Lung microvascular endothelial cell (primary cell): ENCODE measurements around the gene LHX5. TPM values are rescaled to one million over a fixed set of nuclear protein-coding genes. Genes with fewer than 3 reads are reported as not detected.
A peak's percentile ranks its signal among the peaks of the same experiment; 100 is the strongest.

ENCODE experiments used
- DNase-seq, 2 donors: peaks; one replicate each; pipeline versions ENCODE4 v3.0.0 to v3.0.0-alpha.2; 2010; ENCODE audit warnings: low read depth in 2 of 2
- total RNA-seq: library from RNA; depleted of rRNA; stranded (reverse); fragments of >200 nt; gene quantifications from 2 replicates; pipeline ENCODE4 v1.2.1, GENCODE V29; 2014

LHX5 gene
- total RNA-seq, 1 donor from 2014 or later = not detected

GRCh38 chr12:113466454-113467141 lies 5.1 kb downstream of the LHX5 start:
- no peak for DNase-seq

- DNase-seq = no peak
Observed at GRCh38 chr12:113465808-113466453, 5.7 kb downstream of the LHX5 start.

DNA sequence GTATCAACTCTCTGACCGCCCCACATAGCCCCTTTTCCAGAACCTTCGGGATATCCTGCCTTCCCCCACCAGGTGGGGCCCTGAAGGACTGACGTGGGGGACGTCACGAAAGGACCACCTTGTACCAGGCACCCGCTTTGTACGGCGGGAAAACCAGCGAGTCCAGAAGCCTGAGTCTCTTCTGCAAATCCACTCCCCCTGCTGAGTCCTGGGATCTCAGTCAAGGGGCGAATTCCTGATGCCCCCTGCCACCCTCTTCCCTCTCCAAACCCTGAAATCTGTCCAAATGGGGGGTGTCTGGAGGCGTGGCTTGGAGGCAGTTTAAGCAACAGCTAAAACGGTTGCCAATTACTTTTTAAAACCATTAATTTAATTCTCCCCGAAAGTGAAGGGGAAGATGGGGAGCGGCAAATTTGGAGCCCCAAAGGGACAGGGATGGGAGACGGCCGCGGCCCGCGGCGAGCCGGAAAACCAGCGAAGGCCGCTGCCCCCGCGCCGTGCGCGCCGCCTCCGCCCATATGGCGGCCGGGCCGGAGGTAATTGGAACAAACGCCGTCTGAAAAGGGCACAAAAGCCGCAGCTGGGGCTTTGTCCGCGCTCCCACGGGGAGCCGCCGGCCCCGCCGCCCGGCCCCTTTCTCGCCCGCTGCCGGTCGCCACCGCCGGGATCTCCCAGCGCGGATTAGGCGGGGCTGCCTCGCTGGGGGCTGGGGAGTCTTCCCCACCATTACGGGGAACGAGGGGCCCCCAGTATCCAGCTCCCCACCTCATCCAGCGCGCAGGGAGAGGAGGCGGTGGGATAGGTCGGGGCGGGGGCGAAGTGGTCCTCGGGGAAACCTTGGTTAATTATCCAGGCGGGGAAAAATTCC lies 6.6 kb downstream of the LHX5 start:
- DNase-seq = no peak

DNA sequence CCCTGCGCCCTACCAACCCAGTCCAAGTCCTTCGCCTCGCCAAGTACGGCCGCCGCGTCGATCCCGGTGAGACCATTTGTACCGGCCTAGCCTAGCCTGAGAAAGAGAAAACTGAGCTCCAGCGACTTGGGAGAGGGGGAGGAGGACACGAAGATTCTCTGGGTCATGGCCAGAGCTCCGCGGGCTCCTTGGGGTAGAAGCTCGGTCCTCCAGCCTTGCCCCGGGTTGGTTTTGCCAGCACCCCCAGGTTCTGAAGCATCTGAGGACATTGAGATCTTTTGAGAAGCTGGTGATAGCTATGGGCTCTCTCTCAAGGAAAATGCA lies 7.3 kb downstream of the LHX5 start:
- DNase-seq = no peak

- DNase-seq = no peak
Observed at GRCh38 chr12:113463746-113464451, 7.8 kb downstream of the LHX5 start.

GRCh38 chr12:113462998-113463745 lies 8.5 kb downstream of the LHX5 start:
- no peak for DNase-seq

DNA sequence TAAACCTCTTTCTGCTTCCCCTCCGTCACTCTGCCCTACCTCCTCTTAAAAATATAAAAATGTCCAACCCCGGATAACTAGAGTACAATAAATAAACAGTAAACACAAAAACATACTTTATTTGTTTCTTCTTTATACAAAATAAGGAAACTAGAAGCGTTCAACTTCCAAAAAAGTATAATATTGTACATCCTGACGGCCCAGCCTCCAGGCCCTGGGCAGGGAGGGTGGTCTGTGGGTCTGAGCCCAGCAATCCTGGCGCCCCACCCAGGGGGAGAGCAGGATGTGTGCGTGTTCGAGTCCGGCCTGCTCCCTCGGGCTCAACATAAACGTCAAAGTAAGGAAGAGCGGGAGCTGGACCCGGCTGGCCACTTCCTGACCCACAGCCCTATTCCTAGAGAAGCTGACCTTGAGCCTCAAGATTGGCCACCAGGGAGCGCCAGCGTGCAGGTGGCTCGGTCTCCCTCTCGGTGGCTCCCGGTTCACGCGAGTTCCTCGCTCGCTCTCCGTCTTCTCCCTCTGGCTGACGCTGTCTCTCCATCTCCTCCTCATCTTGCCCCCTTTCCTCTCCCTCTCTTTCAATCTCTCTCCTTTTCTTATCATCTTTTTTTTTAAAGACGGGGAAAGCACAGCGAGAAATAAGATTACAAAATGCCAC lies 9.4 kb downstream of the LHX5 start:
- peak; percentile 70 to 83 for DNase-seq

DNA sequence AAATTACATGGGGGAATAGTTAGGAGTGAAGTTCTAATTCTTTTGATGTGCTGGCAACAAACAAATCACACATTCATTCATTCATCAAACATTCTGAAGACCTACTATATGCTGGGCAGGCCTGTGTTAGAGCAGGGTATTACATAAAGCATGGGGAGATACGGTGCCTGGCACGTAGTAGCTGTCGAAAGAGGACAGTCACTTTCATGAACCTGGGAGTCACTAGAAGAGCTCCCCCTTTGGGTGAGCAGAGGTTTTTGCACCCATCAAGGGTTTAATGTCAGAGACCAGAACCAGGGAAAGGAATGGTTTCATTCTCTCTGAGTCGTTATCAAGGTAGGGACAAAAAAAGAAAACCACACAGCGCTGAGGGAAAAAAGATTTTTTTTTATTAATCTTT lies 10.0 kb downstream of the LHX5 start:
- peak; percentile 38 to 50 for DNase-seq

DNA sequence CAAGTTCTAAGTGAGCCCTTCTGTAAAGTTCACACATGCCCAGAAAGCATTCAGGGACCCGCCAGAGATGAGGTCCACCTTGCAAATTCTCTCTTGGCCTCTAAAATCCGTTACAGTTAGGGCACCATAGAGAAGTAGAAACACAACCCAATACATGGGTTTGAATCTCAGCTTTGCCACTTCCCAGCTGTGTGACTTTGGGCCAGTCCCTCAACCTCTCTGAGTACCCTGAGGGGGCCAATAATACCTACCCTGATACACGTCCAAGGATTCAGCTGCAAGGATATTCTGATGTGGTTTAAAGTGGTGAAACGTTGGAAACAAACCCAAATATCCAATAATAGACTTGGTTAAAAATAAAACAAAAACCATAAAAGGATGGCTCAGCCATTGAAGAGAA lies 11.7 kb downstream of the LHX5 start:
- no peak for DNase-seq

DNA sequence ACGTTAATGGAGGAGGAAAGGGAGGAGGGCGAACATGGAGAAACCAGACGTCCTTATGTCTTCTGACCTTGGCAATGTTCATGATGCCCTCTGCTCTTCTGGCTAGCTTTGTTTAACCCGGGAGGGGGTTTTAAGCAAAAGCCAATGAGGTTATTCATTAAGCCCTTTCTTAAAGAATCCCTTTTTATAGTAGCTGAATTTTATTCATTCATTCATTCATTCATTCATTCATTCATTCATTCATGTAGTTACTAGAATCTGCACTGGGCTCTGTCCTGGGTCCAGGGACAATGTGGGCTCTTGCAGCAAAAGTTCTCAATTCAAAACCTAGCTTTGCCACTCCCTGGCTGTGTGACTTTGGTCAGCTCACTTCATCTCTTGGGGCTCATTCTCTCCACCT lies 14.0 kb downstream of the LHX5 start:
- DNase-seq = no peak

DNA sequence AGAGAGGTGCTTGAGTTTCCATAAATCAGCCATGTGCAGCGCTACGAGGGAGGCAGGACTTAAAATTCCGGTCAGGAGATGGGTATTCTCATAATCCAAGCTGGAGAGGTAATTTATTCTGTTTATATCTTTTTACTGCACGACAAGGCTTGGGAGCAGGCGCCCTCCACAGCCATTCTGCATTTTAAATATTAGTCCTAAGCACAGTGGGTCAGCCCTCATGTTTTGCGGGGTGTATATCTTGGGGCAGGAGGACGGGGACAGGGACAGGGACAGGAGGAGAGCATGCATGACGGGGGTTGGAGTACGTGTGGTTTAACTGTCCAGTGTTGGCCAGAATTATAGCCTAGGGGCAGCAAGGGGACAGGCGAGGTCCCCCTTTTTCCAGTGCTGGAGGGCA lies 14.5 kb downstream of the LHX5 start:
- DNase-seq = no peak

- no peak for DNase-seq
Observed at GRCh38 chr12:113456761-113457160, 14.9 kb downstream of the LHX5 start.

DNA sequence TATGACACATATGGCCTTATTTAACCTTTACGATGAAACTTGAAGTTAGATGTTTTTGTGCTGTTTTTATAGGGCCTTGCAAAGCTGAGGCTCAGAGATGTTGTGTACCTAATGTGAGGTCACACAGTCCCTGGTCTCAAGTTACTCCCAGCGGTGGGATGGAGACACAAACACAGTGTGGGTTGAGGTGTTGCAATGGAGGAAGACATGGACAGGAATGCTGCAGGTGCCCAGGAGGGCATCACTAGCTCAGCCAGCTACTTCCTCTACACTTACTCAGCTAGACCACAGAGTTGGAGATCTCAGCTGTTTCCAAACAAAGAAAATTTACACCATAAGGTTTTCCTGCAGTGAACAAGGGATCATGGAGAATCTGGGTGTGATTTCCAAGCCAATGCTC lies 15.5 kb downstream of the LHX5 start:
- no peak for DNase-seq

GRCh38 chr12:113453330-113453729 lies 18.3 kb downstream of the LHX5 start:
- no peak for DNase-seq

- no peak for DNase-seq
Observed at GRCh38 chr12:113452458-113452857, 19.2 kb downstream of the LHX5 start.

- no peak for DNase-seq
Observed at GRCh38 chr12:113449839-113450238, 21.8 kb downstream of the LHX5 start.

DNA sequence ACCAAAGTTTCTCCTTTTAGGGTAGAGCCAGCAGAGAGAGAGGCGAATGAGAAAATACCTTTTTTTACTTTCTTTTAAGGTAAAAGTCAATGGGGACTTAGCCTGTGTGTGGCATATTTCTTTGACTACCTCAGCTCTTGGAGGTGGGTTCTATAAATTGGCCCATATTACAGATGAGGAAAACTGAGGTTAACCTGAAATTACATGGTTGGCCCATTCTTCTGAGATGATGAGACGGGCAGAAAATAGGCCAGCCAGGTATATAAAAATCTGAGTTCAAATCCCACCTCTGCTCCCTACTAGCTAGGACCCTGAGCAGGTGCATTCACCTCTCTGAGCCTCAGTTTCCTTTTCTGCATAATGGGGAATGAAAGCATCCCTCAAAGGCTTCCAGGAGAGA lies 22.4 kb downstream of the LHX5 start:
- no peak for DNase-seq

- DNase-seq = no peak
Observed at GRCh38 chr12:113448873-113449272, 22.8 kb downstream of the LHX5 start.

DNA sequence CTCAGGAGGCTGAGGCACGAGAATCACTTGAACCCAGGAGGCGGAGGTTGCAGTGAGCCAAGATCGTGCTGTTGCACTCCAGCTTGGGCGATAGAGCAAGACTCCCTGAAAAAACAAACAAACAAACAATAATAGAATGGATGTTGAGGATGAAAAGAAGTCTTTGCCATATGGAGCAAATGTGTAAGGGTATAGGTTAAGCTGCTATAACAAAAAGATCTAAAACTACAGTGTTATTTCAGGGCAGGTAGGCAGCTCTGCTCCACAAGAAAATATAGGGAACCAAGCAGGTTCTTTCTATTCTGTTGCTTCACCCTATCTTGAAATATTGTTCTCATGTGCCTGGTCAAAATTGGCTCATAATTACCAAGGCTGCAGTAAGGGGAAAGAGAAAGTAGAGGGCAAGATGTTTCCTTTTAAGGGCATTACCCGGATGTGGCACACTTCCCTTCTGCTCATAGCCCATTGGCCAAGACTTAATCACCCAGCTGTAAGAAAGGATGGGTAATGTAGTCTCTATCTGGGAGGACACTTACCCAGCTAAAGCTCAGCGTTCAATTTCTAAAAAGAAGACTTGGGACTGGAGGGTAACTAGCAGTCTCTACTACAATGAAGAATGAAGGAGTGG lies 26.0 kb downstream of the LHX5 start:
- peak in 1 of 2 donors; percentile 48 for DNase-seq

DNA sequence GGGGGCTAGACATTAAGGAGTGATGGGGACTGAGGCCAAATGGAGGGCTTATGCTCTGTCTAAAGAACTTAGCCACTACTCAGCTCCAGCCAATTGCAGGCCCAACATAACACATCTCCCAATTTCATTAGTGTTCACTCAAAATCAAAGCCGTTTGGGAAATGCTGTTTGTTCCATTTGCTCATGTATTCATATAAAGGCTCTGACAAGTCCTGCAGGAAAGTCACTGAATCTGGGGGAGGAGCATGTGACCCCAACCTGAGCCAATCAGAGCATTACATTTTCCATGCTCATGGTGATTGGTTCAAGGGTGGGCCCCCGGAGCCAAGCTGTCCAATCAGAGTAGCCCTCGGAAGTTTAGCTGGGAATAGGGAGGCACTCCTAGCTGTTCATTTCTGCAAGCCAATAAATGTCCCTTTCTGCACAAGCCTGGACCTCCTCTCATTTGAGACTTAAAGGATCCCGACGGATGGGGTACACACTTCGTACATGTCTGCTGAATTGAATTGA lies 28.6 kb downstream of the LHX5 start:
- no peak for DNase-seq
